22Rv1 (cell line): ENCODE results near the gene MBIP.

Experiments
- H3K27ac ChIP-seq: fragments of 450-650 bp; 2 replicates; pipeline ENCODE4 v1.5.1; 2017
- CTCF ChIP-seq: fragments of 450-650 bp; IDR thresholded peaks from 2 replicates; pipeline ENCODE4 v1.5.1; 2017; ENCODE audit warnings: mild to moderate bottlenecking
- ZFX ChIP-seq: fragments of 450-650 bp; IDR thresholded peaks from 2 replicates; pipeline ENCODE4 v1.6.1; 2017; ENCODE audit warnings: antibody characterized with exemption, borderline replicate concordance

MBIP gene

GRCh38 chr14:36295642-36296627 lies 24.5 kb downstream of the MBIP start:
- no peak overlapping the region for H3K27ac ChIP-seq
- TF ChIP-seq ZFX = no peak
- no peak for TF ChIP-seq CTCF

GRCh38 chr14:36294543-36294942 lies 25.9 kb downstream of the MBIP start:
- H3K27ac ChIP-seq = no peak overlapping the region
- no peak for TF ChIP-seq ZFX
- TF ChIP-seq CTCF = no peak

GRCh38 chr14:36293824-36294223 lies 26.6 kb downstream of the MBIP start:
- TF ChIP-seq ZFX = no peak
- TF ChIP-seq CTCF = no peak
- no peak overlapping the region for H3K27ac ChIP-seq

GRCh38 chr14:36289954-36290353 lies 30.5 kb downstream of the MBIP start:
- TF ChIP-seq ZFX (no peak), CTCF (no peak)
- no peak overlapping the region for H3K27ac ChIP-seq

- no peak for TF ChIP-seq CTCF
- TF ChIP-seq ZFX = no peak
- no peak overlapping the region for H3K27ac ChIP-seq
Observed at GRCh38 chr14:36288496-36288895, 31.9 kb downstream of the MBIP start.

- H3K27ac ChIP-seq = no peak overlapping the region
- TF ChIP-seq CTCF (no peak), ZFX (no peak)
Observed at GRCh38 chr14:36284971-36285595, 35.4 kb downstream of the MBIP start.

- TF ChIP-seq ZFX (no peak), CTCF (no peak)
- H3K27ac ChIP-seq = no peak overlapping the region
Observed at GRCh38 chr14:36281309-36281708, 39.1 kb downstream of the MBIP start.
